HCT116 (cell line): ENCODE data around the gene GAB2.

ENCODE experiments used
- CTCF ChIP-seq, 3 experiments: fragments of 200-600 bp in 1 of 3; sonication (generic) in 1 of 3; IDR thresholded peaks in 2 of 3; conservative IDR thresholded peaks in 1 of 3; 2 replicates each; pipeline ENCODE4 v1.5.1; 2012 to 2017; ENCODE audit warnings: low read depth in 2 of 3, low read length in 2 of 3, antibody characterized with exemption in 1 of 3, borderline replicate concordance in 1 of 3, control low read depth in 1 of 3, mild to moderate bottlenecking in 1 of 3, mixed read lengths in 1 of 3, mixed run types in 1 of 3, moderate library complexity in 1 of 3; ENCODE audit not compliant: insufficient read depth in 1 of 3
- EZH2 ChIP-seq: fragments of 200-600 bp; sonication (generic); IDR thresholded peaks from 2 replicates; pipeline ENCODE4 v1.6.1; 2017; ENCODE audit warnings: antibody characterized with exemption, mixed run types

DNA sequence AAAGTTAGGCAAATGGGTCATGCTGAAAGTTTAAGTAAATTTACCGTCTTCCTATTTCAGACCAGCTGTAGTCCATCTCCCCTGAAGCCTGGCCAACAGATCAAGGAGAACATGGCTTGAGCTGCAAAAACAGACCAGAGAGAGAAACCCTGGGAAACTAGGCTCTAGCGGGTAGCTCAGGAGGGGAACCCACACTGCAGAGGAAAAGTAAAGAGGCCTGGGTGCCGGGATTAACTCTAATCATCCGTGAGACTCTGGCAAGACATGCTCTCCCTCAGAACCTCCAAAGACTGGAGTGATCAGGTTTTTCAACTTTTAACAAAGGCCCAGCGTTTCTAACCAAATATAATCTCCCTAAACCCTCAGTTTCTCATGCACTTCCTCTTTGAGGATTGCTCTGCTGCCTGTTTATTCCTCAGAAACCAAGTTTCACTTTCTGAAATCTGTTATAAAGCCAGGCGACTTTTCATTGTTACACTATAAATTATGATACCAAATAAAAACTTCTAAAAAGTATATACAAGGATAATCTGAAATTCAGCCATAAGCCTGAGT, 67.5 kb downstream of the GAB2 start:
- TF ChIP-seq CTCF (IDR thresholded peaks at IDR 0.05 in 2 of 3, conservative IDR thresholded peaks at IDR 0.05 in 1 of 3; ENCODE audit: borderline replicate concordance in 1 of 3, insufficient read depth in 1 of 3, low read depth in 2 of 3, low read length in 2 of 3) = no peak
- no peak for TF ChIP-seq EZH2
